Spleen (tissue), 7 donors: Measurements from ENCODE around the gene ZNF502.

Experiments used
- POLR2AphosphoS5 ChIP-seq, 3 donors: sonication (generic); formaldehyde crosslinking; IDR thresholded peaks; one replicate each; pipeline ENCODE4 v1.5.1; 2017; ENCODE audit warnings: antibody characterized with exemption in 3 of 3
- TF ChIP-seq, protein P1 (sequence below), 11 experiments: fragments of 200-600 bp in 7 of 11; fragments of 450-650 bp in 4 of 11; sonication (generic) in 4 of 11; IDR thresholded peaks in 8 of 11; conservative IDR thresholded peaks in 3 of 11; 1 replicate in 7 of 11; 2 replicates in 4 of 11; pipeline versions ENCODE4 v1.4.0 to v1.8.0; 2016 to 2021; ENCODE audit warnings: antibody characterized with exemption in 11 of 11, inconsistent platforms in 4 of 11, mild to moderate bottlenecking in 1 of 11
- donor health status: DM: no; HTN: no; CAD: no; lungs with moderate emphysema.
- donor health status: DM: no; HTN: no; CAD: no.
- donor health status: DM: no; HTN: no; CAD: no.

DNA sequence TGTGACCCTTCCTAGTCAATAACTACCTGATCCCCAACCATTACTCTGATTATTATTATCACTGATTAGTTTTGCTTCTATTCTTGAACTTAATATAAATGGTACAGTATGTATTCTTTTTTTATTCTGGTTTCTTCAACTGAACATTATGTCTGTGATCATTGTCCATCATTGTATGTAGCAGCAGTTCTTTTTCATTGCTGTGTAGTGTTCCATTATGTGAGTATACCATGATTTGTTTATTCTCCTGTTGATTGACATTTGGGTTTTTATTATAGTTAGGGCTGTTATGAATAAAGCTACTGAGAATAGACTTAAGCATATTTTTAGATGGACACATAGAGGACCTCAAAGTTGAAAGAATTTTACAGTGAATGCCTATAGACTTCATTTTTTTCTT lies 51.8 kb downstream of the ZNF502 start:
- TF ChIP-seq, protein P1, sequence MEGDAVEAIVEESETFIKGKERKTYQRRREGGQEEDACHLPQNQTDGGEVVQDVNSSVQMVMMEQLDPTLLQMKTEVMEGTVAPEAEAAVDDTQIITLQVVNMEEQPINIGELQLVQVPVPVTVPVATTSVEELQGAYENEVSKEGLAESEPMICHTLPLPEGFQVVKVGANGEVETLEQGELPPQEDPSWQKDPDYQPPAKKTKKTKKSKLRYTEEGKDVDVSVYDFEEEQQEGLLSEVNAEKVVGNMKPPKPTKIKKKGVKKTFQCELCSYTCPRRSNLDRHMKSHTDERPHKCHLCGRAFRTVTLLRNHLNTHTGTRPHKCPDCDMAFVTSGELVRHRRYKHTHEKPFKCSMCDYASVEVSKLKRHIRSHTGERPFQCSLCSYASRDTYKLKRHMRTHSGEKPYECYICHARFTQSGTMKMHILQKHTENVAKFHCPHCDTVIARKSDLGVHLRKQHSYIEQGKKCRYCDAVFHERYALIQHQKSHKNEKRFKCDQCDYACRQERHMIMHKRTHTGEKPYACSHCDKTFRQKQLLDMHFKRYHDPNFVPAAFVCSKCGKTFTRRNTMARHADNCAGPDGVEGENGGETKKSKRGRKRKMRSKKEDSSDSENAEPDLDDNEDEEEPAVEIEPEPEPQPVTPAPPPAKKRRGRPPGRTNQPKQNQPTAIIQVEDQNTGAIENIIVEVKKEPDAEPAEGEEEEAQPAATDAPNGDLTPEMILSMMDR (IDR thresholded peaks at IDR 0.05 in 8 of 11, conservative IDR thresholded peaks at IDR 0.05 in 3 of 11), result no peak
- TF ChIP-seq POLR2AphosphoS5 (IDR thresholded peaks at IDR 0.05), result no peak
